GM18505 (cell line): Measurements from ENCODE around the gene GNAT1.

ENCODE experiments used
- ATAC-seq: cut with Tn5 transposase; IDR thresholded peaks from one replicate; pipeline ENCODE4 v1.9.1; 2021; ENCODE audit not compliant: unreplicated experiment
- POLR2A ChIP-seq: IDR thresholded peaks from 4 replicates; pipeline ENCODE4 v1.6.1; 2011; ENCODE audit warnings: borderline replicate concordance; ENCODE audit not compliant: insufficient read depth, insufficient read length; ENCODE audit errors: extremely low read depth

GNAT1 gene

GRCh38 chr3:50190936-50191660 is at the start of gene GNAT1:
GNAT1 (plus strand) TSS chr3:50191610; CDS start chr3:50191726, 116 bp downstream.
- TF ChIP-seq POLR2A = no peak
- ATAC-seq = no peak

DNA sequence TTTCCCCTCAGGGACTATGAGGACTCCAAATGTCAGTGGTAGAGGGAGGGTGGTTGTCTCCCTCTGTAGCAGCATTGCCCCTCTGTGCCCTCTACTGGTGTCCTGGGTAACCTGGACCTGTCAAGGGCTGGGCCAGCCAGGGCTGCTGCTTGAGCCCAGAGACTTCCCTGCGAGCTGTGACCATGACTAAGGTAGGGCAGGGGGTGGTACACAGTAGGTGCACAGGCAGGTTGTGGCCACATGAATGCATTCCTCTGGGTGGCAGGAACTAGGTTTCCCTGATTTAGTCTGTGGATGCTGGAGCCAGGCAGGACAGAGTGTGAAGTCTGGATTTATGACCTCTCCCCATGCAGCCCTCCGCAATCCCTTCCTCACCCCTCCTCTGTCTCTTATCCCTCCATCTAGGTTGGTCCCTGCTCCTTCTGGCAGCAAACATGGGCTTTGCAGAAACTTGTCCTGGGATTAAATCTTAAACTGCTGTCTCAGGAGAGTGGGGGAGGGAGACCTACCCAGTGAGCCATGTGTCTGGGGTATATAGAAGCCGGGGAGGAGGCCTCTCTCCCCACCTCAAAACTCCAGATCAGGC is 45.0 kb upstream of the GNAT1 start:
- no peak for TF ChIP-seq POLR2A

DNA sequence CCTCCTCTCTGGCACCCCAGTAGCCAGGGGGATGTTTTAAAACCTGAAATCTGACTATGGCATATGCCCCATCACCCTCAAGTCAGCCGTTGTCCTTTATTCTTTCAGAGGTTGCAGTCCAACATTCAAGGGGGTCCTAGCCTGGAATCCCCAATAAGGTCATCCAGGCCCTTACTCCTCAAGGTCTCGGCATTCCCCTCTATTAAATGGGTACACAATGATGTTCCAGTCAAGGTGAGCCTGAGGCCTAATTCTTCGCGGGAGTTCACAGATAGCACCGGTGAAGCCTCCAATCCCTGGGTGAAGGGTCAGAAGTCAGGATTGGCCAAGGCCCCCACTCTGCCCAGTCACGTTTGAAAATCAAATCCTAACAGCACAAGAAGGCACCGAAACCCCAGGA is 44.4 kb upstream of the GNAT1 start:
- ATAC-seq = no peak
- no peak for TF ChIP-seq POLR2A

More for the DNA sequence above, 45.0 kb upstream of the GNAT1 start:
- no peak for ATAC-seq

DNA sequence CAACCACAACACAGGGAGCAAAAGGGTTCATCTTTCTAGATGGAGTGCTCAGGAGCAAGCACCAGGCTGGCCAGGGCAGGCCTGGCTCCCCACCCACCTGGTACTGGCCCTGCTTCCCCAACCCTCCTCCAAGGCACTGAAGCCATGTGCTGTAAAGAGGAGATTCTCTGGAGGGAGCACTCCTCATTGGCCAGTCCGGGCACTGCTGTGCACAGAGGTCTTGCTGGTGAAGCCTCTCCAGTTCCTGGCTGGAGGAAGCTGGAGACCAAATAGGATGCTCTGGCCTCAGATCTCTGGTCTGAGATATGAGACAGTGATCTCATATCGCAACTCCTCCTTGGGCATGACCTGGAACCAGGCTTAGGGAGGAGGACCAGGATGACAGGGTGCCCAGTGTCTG is 44.0 kb upstream of the GNAT1 start:
- ATAC-seq = no peak
- no peak for TF ChIP-seq POLR2A

DNA sequence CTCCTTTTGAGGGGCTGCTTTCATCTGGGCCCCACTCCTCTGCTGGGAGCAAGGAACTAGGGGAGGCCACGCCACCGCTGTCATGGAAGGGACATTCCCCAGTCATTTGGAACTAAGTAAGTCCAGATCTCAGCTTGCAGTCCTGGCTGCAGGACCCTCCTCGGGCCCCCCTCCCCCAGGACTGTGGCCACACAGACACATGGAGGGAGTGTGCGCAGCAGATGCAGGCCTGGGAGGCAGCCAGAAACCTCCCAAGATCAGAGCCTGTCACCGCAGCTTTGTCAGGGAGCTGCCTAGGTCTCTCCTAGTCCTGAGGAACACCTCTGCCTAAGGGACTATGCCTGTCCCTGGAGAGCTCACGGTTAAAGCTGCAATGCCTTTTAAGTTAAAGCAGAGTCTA is 43.5 kb upstream of the GNAT1 start:
- TF ChIP-seq POLR2A = no peak
- ATAC-seq = no peak

- no peak for ATAC-seq
- TF ChIP-seq POLR2A = no peak
Measured at GRCh38 chr3:50150404-50150750, 41.0 kb upstream of the GNAT1 start.

GRCh38 chr3:50150863-50151686 is 40.3 kb upstream of the GNAT1 start:
- no peak for TF ChIP-seq POLR2A
- no peak for ATAC-seq

DNA sequence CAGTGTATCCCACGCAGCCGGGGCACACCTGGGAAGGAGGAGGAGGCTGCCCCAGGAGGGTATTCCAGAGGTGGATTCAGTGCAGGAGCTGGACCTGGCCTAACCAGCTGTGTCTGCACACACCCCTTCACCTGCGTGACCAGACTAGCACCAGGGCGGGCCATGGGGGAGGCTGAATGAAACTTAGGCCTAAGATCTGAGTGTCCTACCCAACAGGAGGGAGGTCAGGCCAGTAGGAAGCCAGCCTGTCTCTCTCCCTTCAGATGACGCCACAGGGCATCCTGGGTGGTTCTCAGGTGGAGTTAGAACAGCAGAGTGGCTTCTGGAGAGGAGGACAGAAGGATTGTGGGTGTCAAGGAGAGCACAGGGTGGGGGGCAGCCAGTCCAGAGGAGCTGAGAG is 39.7 kb upstream of the GNAT1 start:
- no peak for TF ChIP-seq POLR2A
- no peak for ATAC-seq

- TF ChIP-seq POLR2A = no peak
- ATAC-seq = no peak
Measured at GRCh38 chr3:50153782-50154475, 37.5 kb upstream of the GNAT1 start.

GRCh38 chr3:50154476-50154839 is 37.0 kb upstream of the GNAT1 start:
- peak; percentile 19 for ATAC-seq
- no peak for TF ChIP-seq POLR2A

DNA sequence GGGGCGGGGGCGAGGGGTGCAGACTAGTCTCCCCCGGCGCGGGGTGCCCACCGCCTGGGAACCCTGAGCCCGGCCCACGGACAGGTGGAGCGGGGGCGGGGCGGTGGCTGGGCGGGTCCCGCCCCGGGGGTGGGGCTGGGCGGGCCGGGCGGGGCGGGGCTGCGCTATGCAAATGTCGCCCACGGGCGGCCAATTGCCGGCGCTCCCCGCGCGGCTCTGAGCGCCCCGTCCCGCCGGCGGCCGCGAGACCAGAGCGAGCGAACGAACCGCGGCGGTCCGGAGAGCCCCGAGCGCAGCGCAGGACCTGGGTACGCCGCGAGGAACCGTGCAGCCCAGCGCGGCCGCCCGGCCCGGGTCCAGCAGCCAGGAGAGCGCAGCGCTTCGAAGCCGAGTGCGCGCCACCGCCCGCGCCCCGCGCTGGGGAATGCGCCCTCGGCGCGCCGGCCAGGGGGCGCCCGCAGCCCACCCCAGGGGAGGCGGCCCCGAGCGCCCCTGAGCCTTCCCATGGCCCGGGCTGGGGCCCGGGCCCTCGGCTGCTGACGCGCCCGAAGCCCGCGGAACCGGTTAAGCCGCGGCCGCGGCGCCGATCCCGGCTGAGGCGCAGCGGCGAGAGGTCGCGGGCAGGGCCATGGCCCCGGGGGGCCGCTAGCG is 36.4 kb upstream of the GNAT1 start, which contains the start of gene SEMA3F:
SEMA3F (plus strand) TSS at position 485 of the 651 bp plus-strand sequence. CDS start 4,299 bp downstream, outside the sequence.
- TF ChIP-seq POLR2A = no peak
- ATAC-seq = peak; percentile 67

- ATAC-seq = peak; percentile 4
- TF ChIP-seq POLR2A = no peak
Measured at GRCh38 chr3:50155491-50155878, 35.9 kb upstream of the GNAT1 start.

- ATAC-seq = no peak
- no peak for TF ChIP-seq POLR2A
Measured at GRCh38 chr3:50155891-50156290, 35.5 kb upstream of the GNAT1 start.
